Type B pancreatic cell (in vitro differentiated cells): ENCODE data around the gene ZCCHC7. TPM values are rescaled to one million over a fixed set of nuclear protein-coding genes. Genes with fewer than 3 reads are reported as not detected.
"Not testable (repeated sequence)": the region's sequence is repeated elsewhere in the genome, so short reads cannot be mapped to it uniquely, and the experiment has no call there.

Source experiments
- DNase-seq: peaks from one replicate; pipeline ENCODE4 v3.0.0; 2021; ENCODE audit warnings: mixed read lengths; ENCODE audit not compliant: unreplicated experiment; ENCODE audit errors: extremely low spot score
- H3K27ac Mint-ChIP-seq: 2 replicates; pipeline ENCODE4 v1.8.0; 2021; ENCODE audit warnings: mild to moderate bottlenecking, mixed read lengths
- H3K27me3 Mint-ChIP-seq: 2 replicates; pipeline ENCODE4 v1.8.0; 2021; ENCODE audit warnings: mixed read lengths
- H3K36me3 Mint-ChIP-seq: 2 replicates; pipeline ENCODE4 v1.8.0; 2021; ENCODE audit warnings: mixed read lengths
- H3K4me1 Mint-ChIP-seq: one replicate; pipeline ENCODE4 v1.8.0; 2021; ENCODE audit warnings: mixed read lengths; ENCODE audit not compliant: unreplicated experiment
- H3K4me3 Mint-ChIP-seq: 2 replicates; pipeline ENCODE4 v1.8.0; 2021; ENCODE audit warnings: mild to moderate bottlenecking, mixed read lengths
- H3K9me3 Mint-ChIP-seq: 2 replicates; pipeline ENCODE4 v1.8.0; 2021; ENCODE audit warnings: mixed read lengths
- total RNA-seq: library from RNA; stranded (reverse); gene quantifications from 2 replicates; pipeline ENCODE4 v1.2.1, GENCODE V29; 2021; ENCODE audit warnings: low replicate concordance
- TF ChIP-seq, protein P1 (sequence below): fragments of 200-600 bp; sonication (generic); conservative IDR thresholded peaks from 2 replicates; pipeline ENCODE4 v1.5.0; 2021; ENCODE audit warnings: antibody characterized with exemption, mild to moderate bottlenecking

Gene ZCCHC7
- total RNA-seq, 1 donor from 2014 or later = 20.3 TPM

DNA sequence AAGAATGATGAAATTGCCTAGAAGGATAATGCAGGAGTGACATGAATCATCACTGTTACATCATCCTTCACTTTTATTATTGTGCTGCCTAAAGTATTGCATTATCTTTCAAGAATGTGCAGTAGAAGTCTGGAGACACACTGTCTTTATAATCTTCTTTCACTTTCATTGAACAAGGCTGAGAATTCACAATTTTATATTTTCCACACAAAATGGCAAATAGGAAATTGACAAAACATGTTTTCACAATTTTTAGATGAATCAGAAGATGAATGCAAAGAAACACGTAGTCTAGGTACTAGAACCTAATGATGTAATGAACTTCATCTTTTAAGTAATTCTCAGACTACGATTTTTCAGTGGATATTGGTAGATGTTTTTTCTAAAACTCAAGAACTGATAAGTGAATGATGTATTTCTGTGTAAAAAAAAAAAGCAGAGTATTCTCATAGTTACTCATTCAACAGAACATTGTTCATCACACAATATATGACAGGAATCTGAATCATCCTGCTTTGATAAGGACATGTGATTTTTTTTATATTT is 170.6 kb downstream of the ZCCHC7 start:
- DNase-seq = no peak
- no peaks in the 10 kb centered on the region for H3K27me3 Mint-ChIP-seq
- H3K4me1 Mint-ChIP-seq = peaks cover 5% of the 10 kb centered on the region
- no peaks in the 10 kb centered on the region for H3K9me3 Mint-ChIP-seq
- no peak overlapping the region for H3K27ac Mint-ChIP-seq
- no peak overlapping the region for H3K4me3 Mint-ChIP-seq
- TF ChIP-seq, protein P1, sequence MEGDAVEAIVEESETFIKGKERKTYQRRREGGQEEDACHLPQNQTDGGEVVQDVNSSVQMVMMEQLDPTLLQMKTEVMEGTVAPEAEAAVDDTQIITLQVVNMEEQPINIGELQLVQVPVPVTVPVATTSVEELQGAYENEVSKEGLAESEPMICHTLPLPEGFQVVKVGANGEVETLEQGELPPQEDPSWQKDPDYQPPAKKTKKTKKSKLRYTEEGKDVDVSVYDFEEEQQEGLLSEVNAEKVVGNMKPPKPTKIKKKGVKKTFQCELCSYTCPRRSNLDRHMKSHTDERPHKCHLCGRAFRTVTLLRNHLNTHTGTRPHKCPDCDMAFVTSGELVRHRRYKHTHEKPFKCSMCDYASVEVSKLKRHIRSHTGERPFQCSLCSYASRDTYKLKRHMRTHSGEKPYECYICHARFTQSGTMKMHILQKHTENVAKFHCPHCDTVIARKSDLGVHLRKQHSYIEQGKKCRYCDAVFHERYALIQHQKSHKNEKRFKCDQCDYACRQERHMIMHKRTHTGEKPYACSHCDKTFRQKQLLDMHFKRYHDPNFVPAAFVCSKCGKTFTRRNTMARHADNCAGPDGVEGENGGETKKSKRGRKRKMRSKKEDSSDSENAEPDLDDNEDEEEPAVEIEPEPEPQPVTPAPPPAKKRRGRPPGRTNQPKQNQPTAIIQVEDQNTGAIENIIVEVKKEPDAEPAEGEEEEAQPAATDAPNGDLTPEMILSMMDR = no peak
- H3K36me3 Mint-ChIP-seq = peaks cover 5% of the 10 kb centered on the region

DNA sequence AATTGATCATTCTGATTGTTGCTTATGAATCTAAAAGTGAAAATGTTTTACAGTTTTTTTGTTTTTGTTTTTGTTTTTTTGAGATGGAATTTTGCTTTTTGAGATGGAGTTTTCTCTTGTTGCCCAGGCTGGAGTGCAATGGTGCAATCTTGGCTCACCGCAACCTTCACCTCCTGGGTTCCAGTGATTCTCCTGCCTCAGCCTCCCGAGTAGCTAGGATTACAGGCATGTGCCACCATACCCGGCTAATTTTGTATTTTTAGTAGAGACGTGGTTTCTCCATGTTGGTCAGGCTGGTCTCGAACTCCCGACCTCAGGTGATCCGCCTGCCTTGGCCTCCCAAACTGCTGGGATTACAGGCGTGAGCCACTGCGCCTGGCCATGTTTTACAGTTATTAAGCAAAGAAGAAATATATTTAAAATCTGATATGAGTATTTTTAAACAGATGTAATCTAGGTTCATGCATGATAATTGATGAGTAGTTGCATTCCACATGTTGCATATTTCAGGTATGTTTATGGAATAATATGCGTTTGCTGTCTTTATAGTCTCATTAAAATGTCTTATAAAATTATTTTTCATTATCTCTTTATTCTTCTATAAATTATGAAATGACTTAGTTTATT is 171.4 kb downstream of the ZCCHC7 start:
- not testable (repeated sequence) for H3K27ac Mint-ChIP-seq, H3K4me3 Mint-ChIP-seq, DNase-seq, H3K36me3 Mint-ChIP-seq, H3K27me3 Mint-ChIP-seq, H3K9me3 Mint-ChIP-seq, H3K4me1 Mint-ChIP-seq

DNA sequence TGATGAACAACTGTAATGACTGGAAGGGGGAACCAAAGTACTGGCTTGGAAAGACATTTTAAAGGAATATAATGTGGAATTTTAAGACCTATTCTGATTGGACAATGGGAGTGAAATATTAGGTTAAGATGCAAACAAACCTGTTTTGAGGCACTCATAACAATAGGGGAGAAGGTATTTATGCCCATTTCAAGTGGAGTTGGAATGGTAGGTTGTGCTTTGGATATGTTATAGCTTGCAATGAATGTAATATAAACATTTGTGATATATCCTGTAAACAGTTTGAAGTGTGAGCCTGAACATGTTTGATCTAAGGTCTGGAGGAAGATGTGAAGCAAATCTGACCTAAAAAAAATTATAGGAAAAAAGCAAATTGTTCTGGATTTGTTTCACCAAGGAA is 172.5 kb downstream of the ZCCHC7 start:
- H3K9me3 Mint-ChIP-seq = no peaks in the 10 kb centered on the region
- TF ChIP-seq, protein P1 = no peak
- peaks cover 5% of the 10 kb centered on the region for H3K36me3 Mint-ChIP-seq
- H3K4me3 Mint-ChIP-seq = no peak overlapping the region
- no peaks in the 10 kb centered on the region for H3K27me3 Mint-ChIP-seq
- no peak overlapping the region for H3K27ac Mint-ChIP-seq
- H3K4me1 Mint-ChIP-seq = peaks cover 5% of the 10 kb centered on the region
- DNase-seq = no peak

DNA sequence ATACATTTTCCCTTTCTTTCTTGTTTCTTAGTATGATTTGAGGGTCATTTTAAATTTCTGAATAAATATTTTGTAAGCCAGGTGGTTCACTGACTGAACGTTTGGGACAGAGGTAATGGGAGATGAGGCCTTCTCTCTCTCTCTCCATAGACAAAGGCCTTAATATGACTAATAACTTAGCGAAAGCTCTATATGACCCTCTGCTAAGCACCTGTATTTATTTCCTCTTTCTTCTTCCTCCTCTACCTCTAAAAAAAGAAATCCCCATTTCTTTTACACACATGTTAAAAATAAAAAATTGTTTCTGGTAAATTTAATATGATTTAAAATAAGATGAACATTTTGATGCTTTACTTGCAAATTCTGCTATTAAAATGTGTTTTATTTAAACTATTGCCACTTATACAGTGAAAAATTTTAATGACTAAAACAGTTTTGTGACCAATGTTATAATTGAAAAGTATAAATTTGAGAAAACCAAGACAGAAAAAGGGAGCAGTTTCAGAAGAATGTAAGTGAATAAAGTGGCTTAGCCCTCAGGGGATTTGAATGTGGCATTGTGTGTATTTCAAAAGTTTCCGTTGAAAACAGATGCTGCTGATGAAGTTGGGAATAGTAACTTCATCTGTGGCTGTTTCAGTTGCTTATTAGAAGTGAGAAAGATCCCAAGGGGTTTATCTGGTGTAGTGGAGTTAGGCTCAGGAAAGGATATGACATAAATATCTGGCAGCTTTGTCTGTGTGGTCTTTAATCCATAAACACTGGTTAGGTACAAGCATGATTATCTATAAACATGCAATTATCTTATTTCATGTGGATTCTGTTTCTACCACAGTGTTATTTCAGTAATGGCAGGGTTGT is 173.5 kb downstream of the ZCCHC7 start:
- Mint-ChIP-seq H3K9me3 (no peaks in the 10 kb centered on the region), H3K27me3 (no peaks in the 10 kb centered on the region), H3K4me3 (no peak overlapping the region), H3K27ac (no peak overlapping the region), H3K36me3 (peaks cover under 1% of the 10 kb centered on the region), H3K4me1 (peaks cover 5% of the 10 kb centered on the region)
- no peak for DNase-seq
- TF ChIP-seq, protein P1 = no peak

DNA sequence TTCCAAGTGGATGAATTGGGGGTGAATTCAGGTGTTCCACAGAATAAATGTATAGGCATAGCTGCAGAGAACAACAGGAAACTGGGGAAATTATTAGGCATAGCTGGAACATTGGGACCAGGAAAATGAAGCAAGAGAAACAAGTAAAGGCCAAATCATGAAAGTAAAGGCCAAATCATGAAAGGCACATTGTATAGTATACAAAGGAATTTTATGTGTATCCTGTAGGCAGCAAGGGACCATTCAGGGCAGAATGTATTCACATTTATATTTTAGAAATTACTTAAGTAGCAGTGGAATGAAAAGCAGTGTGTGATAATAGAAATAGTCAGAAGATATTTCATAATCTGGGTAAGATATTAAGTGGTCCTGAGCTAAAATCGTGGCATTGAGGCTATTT is 174.8 kb downstream of the ZCCHC7 start:
- Mint-ChIP-seq H3K27me3 (no peaks in the 10 kb centered on the region), H3K27ac (no peak overlapping the region), H3K4me1 (peaks cover 5% of the 10 kb centered on the region), H3K36me3 (no peaks in the 10 kb centered on the region), H3K9me3 (no peaks in the 10 kb centered on the region), H3K4me3 (no peak overlapping the region)
- TF ChIP-seq, protein P1 = no peak
- no peak for DNase-seq

DNA sequence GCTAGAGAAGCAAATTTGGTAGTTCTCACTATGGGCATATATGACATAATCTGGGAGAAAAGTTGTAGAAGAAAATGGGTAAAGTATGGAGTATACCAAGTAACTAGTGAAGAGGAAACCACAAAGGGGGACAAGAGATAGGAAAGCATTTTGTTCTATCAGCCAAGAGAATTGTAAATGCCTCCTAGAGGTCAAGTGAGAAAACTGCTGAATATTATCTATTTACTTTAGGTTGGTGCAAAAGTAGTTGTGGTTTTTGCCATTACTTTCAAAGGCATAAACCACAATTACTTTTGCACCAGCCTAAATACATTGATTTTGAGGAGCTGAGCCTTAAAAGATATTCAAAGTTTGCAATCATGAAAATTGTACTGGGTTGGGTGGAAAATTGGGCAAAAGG is 175.4 kb downstream of the ZCCHC7 start:
- no peak for DNase-seq
- no peaks in the 10 kb centered on the region for H3K27me3 Mint-ChIP-seq
- H3K27ac Mint-ChIP-seq = no peak overlapping the region
- H3K4me3 Mint-ChIP-seq = no peak overlapping the region
- H3K4me1 Mint-ChIP-seq = peaks cover 5% of the 10 kb centered on the region
- H3K9me3 Mint-ChIP-seq = no peaks in the 10 kb centered on the region
- TF ChIP-seq, protein P1 = peak; percentile 59
- no peaks in the 10 kb centered on the region for H3K36me3 Mint-ChIP-seq
